HUDEP-2 (cell line): ENCODE data around the gene TFG.

ENCODE experiments used
- DNase-seq, 76 experiments: peaks; one replicate each; lab custom pipeline; 2025; ENCODE audit not compliant: unreplicated experiment in 76 of 76; lab: John Stamatoyannopoulos, UW

Gene TFG

GRCh38 chr3:100783619-100784018 is 74.3 kb downstream of the TFG start:
- no peak for DNase-seq

- no peak for DNase-seq
These were observed 80.3 kb downstream of the TFG start for GRCh38 chr3:100789579-100789978.

DNA sequence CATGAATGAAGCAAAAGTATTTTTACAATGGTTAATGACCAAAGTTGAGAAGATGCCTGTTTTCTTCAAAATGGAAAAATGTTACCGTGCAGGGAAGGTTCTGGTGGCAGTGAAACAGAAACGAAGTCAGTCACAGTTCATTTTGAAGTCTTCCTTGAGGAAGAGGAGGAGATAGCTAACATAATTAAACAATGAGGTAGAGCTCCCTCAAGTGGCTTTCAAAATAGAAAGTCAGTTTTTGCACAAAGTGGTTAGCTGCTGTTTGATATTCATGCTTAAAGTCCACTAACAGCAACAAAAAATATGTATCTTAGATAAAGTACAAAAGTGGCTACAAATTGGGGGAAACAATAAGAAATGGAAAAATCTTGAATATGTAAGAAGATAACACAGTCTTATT is 87.3 kb downstream of the TFG start:
- peak in 10 of 76 experiments; percentile 4 to 39 (median 10) for DNase-seq

DNA sequence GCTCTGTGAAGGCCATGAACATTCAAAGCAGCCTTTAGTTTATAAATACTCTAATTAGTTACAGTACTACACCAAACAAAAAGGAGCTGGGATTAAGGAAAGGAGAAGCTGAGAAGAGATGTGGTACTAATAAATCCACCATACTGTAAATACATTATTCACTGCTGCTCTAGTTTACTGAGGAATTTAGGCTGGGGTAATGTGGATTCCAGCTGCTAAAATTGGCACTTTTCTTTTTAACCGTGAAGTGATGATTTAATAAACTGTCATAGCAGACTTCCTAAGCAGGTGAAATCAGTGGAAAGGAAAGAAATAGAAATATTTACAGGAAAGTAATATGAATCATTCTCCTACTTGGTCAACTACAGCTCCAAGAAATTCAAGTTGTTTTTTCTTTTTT is 88.7 kb downstream of the TFG start:
- DNase-seq, result no peak
